ENCODE measurements around the gene EPS15. TPM values are rescaled to one million over a fixed set of nuclear protein-coding genes. Genes with fewer than 3 reads are reported as not detected.
"Not testable (repeated sequence)": the region's sequence is repeated elsewhere in the genome, so short reads cannot be mapped to it uniquely, and the experiment has no call there.

The EPS15 gene
- total and polyA plus RNA-seq, 4 donors, result 79.9 to 179 (median 102) TPM

DNA sequence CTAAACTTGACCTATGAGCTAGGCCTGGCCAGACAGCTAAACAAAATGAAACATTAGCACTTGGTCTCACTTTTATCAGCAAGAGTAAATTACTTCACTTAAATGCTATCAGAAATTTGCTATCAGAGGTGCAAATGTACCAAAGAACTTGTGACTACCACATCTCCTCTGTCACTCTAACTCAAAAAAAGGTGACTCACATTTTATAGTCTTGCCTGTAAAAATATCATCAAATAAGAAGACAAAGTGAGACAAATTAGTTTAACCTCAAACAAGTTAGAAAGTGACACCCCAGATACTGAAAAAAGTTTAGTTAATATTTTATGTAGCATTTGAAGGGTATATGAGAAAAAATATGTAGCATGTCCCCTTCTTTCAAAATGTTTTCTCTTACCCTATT is 76.9 kb downstream of the EPS15 start:
- no peaks in the 10 kb centered on the region for H3K4me1 ChIP-seq (ENCODE audit: control insufficient read depth, insufficient read depth, low read length)
- no peak for DNase-seq (ENCODE audit: low read depth in 4 of 6, low spot score in 6 of 6)
- H3K4me3 ChIP-seq (ENCODE audit: low read depth, low read length), result no peak overlapping the region
- H3K27me3 ChIP-seq (ENCODE audit: control insufficient read depth, insufficient read depth, low read length), result no peaks in the 10 kb centered on the region
- no peaks in the 10 kb centered on the region for H3K9me3 ChIP-seq (ENCODE audit: control insufficient read depth, insufficient read depth, low read length)
- no peaks in the 10 kb centered on the region for H3K36me3 ChIP-seq (ENCODE audit: control insufficient read depth, insufficient read depth, low read length)
- H3K27ac ChIP-seq (ENCODE audit: low read depth, low read length), result no peak overlapping the region

GRCh38 chr1:51439895-51440294 is 79.2 kb downstream of the EPS15 start:
- DNase-seq (ENCODE audit: low read depth in 4 of 6, low spot score in 6 of 6), result no peak
- H3K4me3 ChIP-seq (ENCODE audit: low read depth, low read length), result no peak overlapping the region
- H3K4me1 ChIP-seq (ENCODE audit: control insufficient read depth, insufficient read depth, low read length), result no peaks in the 10 kb centered on the region
- no peaks in the 10 kb centered on the region for H3K27me3 ChIP-seq (ENCODE audit: control insufficient read depth, insufficient read depth, low read length)
- H3K27ac ChIP-seq (ENCODE audit: low read depth, low read length), result no peak overlapping the region
- no peaks in the 10 kb centered on the region for H3K36me3 ChIP-seq (ENCODE audit: control insufficient read depth, insufficient read depth, low read length)
- no CpG with 5 or more reads among the region's 4 CpGs for WGBS (ENCODE audit: insufficient coverage)
- no peaks in the 10 kb centered on the region for H3K9me3 ChIP-seq (ENCODE audit: control insufficient read depth, insufficient read depth, low read length)

- no peaks in the 10 kb centered on the region for H3K36me3 ChIP-seq (ENCODE audit: control insufficient read depth, insufficient read depth, low read length)
- H3K27ac ChIP-seq (ENCODE audit: low read depth, low read length), result no peak overlapping the region
- no peak for DNase-seq (ENCODE audit: low read depth in 4 of 6, low spot score in 6 of 6)
Measured at GRCh38 chr1:51439053-51439452, 80.0 kb downstream of the EPS15 start.

GRCh38 chr1:51437391-51437790 is 81.7 kb downstream of the EPS15 start:
- DNase-seq (ENCODE audit: low read depth in 4 of 6, low spot score in 6 of 6); H3K9me3 ChIP-seq (ENCODE audit: control insufficient read depth, insufficient read depth, low read length); H3K27me3 ChIP-seq (ENCODE audit: control insufficient read depth, insufficient read depth, low read length); H3K36me3 ChIP-seq (ENCODE audit: control insufficient read depth, insufficient read depth, low read length); H3K4me1 ChIP-seq (ENCODE audit: control insufficient read depth, insufficient read depth, low read length); H3K27ac ChIP-seq (ENCODE audit: low read depth, low read length); H3K4me3 ChIP-seq (ENCODE audit: low read depth, low read length): not testable (repeated sequence)
- 98% methylated on average over 5 of the region's 6 CpGs for WGBS (ENCODE audit: insufficient coverage)

More at GRCh38 chr1:51439053-51439452, 80.0 kb downstream of the EPS15 start:
- no peak overlapping the region for H3K4me3 ChIP-seq (ENCODE audit: low read depth, low read length)
- no peaks in the 10 kb centered on the region for H3K4me1 ChIP-seq (ENCODE audit: control insufficient read depth, insufficient read depth, low read length)
- no peaks in the 10 kb centered on the region for H3K27me3 ChIP-seq (ENCODE audit: control insufficient read depth, insufficient read depth, low read length)
- no peaks in the 10 kb centered on the region for H3K9me3 ChIP-seq (ENCODE audit: control insufficient read depth, insufficient read depth, low read length)

GRCh38 chr1:51435878-51436277 is 83.2 kb downstream of the EPS15 start:
- no peaks in the 10 kb centered on the region for H3K36me3 ChIP-seq (ENCODE audit: control insufficient read depth, insufficient read depth, low read length)
- no peaks in the 10 kb centered on the region for H3K27me3 ChIP-seq (ENCODE audit: control insufficient read depth, insufficient read depth, low read length)
- H3K27ac ChIP-seq (ENCODE audit: low read depth, low read length), result no peak overlapping the region
- no peak for DNase-seq (ENCODE audit: low read depth in 4 of 6, low spot score in 6 of 6)
- no peaks in the 10 kb centered on the region for H3K4me1 ChIP-seq (ENCODE audit: control insufficient read depth, insufficient read depth, low read length)
- no peak overlapping the region for H3K4me3 ChIP-seq (ENCODE audit: low read depth, low read length)
- no peaks in the 10 kb centered on the region for H3K9me3 ChIP-seq (ENCODE audit: control insufficient read depth, insufficient read depth, low read length)
- WGBS (ENCODE audit: insufficient coverage), result 90% methylated on average over 2 of the region's 5 CpGs

DNA sequence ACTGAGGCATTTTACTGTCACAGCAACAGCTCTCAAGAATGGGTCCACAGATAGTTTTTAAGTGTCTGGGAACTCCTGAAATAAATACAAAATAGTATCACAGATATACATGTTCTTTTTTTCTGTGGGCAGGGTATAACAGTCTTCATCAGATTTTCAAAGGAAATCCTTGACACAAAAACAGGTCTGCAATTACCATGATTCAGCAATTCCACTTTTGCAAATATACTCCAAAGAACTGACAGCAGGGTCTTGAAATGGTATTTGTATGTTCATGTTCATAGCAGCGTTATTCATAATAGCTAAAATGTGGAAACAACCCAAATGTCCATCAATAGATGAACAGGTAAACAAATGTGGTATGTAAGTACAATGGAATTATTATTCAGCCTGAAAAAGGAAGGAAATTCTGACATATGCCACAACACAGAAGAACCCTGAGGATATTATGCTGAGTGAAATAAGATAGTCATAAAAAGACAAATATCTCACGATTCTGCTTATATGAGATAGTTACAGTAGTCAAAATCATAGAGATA is 85.0 kb downstream of the EPS15 start:
- WGBS (ENCODE audit: insufficient coverage), result no CpG with 5 or more reads among the region's 2 CpGs
- H3K4me1 ChIP-seq (ENCODE audit: control insufficient read depth, insufficient read depth, low read length), result no peaks in the 10 kb centered on the region
- DNase-seq (ENCODE audit: low read depth in 4 of 6, low spot score in 6 of 6), result no peak
- H3K4me3 ChIP-seq (ENCODE audit: low read depth, low read length), result no peak overlapping the region
- H3K36me3 ChIP-seq (ENCODE audit: control insufficient read depth, insufficient read depth, low read length), result no peaks in the 10 kb centered on the region
- no peaks in the 10 kb centered on the region for H3K9me3 ChIP-seq (ENCODE audit: control insufficient read depth, insufficient read depth, low read length)
- no peaks in the 10 kb centered on the region for H3K27me3 ChIP-seq (ENCODE audit: control insufficient read depth, insufficient read depth, low read length)
- H3K27ac ChIP-seq (ENCODE audit: low read depth, low read length), result no peak overlapping the region

DNA sequence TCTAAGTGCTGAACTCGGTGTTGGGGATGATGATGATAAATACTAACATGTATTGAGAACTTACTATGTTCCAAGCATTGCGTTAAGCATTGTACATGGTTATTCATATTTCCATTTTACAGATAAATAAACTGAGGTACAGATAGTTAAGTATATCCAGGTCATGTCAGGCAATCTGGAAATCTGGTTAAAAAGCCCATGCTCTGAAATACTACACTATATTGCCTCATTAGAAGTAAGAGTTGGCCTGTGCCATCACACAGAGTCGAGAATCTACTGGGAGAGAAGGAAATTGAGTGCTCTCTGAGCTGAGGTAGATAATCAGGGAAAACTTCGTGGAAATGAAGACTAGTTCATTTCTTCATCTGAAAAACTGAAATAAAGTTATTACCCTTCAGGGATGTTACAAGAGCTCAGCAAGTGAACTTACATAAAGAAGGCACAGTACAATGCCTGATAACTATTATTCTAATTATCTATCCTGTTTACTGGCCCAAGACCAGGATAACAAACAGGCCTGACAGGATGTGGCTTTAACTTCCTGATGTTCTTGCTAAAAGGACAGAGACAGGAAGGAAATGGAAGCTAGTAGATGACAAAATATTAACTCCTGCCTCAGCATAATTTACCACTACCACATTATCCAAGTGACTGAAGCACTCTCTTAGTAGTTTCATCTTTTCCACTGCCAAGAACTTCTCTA is 85.6 kb downstream of the EPS15 start:
- no peaks in the 10 kb centered on the region for H3K4me1 ChIP-seq (ENCODE audit: control insufficient read depth, insufficient read depth, low read length)
- H3K9me3 ChIP-seq (ENCODE audit: control insufficient read depth, insufficient read depth, low read length), result no peaks in the 10 kb centered on the region
- no peak for DNase-seq (ENCODE audit: low read depth in 4 of 6, low spot score in 6 of 6)
- H3K36me3 ChIP-seq (ENCODE audit: control insufficient read depth, insufficient read depth, low read length), result peaks cover 2% of the 10 kb centered on the region
- H3K4me3 ChIP-seq (ENCODE audit: low read depth, low read length), result no peak overlapping the region
- H3K27ac ChIP-seq (ENCODE audit: low read depth, low read length), result no peak overlapping the region
- H3K27me3 ChIP-seq (ENCODE audit: control insufficient read depth, insufficient read depth, low read length), result no peaks in the 10 kb centered on the region
- no CpG with 5 or more reads among the region's 4 CpGs for WGBS (ENCODE audit: insufficient coverage)

- DNase-seq (ENCODE audit: low read depth in 4 of 6, low spot score in 6 of 6), result no peak
- Histone ChIP-seq H3K27me3 (ENCODE audit: control insufficient read depth, insufficient read depth, low read length) (no peaks in the 10 kb centered on the region), H3K36me3 (ENCODE audit: control insufficient read depth, insufficient read depth, low read length) (peaks cover 2% of the 10 kb centered on the region), H3K4me3 (ENCODE audit: low read depth, low read length) (no peak overlapping the region), H3K4me1 (ENCODE audit: control insufficient read depth, insufficient read depth, low read length) (no peaks in the 10 kb centered on the region), H3K27ac (ENCODE audit: low read depth, low read length) (no peak overlapping the region), H3K9me3 (ENCODE audit: control insufficient read depth, insufficient read depth, low read length) (no peaks in the 10 kb centered on the region)
Measured at GRCh38 chr1:51432146-51432545, 86.9 kb downstream of the EPS15 start.

DNA sequence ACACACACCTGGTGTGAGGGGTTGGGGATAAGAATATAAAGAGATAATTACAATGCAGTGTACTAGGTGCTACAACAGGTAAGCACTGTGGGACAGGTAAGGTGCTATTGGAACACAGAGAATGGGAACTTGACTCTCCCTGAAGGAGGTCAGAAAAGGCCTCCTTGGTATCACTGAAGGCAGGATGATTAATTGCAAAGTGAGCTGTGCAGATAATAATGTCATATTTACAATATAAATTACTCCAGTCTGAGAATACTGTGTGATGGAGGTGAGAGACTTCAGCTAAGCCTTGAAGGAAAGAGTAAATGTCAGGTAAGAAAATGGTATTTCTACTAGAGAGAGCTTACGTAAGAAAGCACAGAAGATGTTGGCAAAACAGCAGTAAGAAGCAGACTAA is 91.6 kb downstream of the EPS15 start:
- H3K4me1 ChIP-seq (ENCODE audit: control insufficient read depth, insufficient read depth, low read length), result no peaks in the 10 kb centered on the region
- H3K27ac ChIP-seq (ENCODE audit: low read depth, low read length), result no peak overlapping the region
- peaks cover 2% of the 10 kb centered on the region for H3K36me3 ChIP-seq (ENCODE audit: control insufficient read depth, insufficient read depth, low read length)
- WGBS (ENCODE audit: insufficient coverage), result no CpG with 5 or more reads among the region's 1 CpG
- no peak overlapping the region for H3K4me3 ChIP-seq (ENCODE audit: low read depth, low read length)
- no peaks in the 10 kb centered on the region for H3K27me3 ChIP-seq (ENCODE audit: control insufficient read depth, insufficient read depth, low read length)
- DNase-seq (ENCODE audit: low read depth in 4 of 6, low spot score in 6 of 6), result no peak
- no peaks in the 10 kb centered on the region for H3K9me3 ChIP-seq (ENCODE audit: control insufficient read depth, insufficient read depth, low read length)

- no peaks in the 10 kb centered on the region for H3K9me3 ChIP-seq (ENCODE audit: control insufficient read depth, insufficient read depth, low read length)
- no peaks in the 10 kb centered on the region for H3K27me3 ChIP-seq (ENCODE audit: control insufficient read depth, insufficient read depth, low read length)
- no peak for DNase-seq (ENCODE audit: low read depth in 4 of 6, low spot score in 6 of 6)
- H3K4me1 ChIP-seq (ENCODE audit: control insufficient read depth, insufficient read depth, low read length), result no peaks in the 10 kb centered on the region
- H3K4me3 ChIP-seq (ENCODE audit: low read depth, low read length), result no peak overlapping the region
- H3K27ac ChIP-seq (ENCODE audit: low read depth, low read length), result no peak overlapping the region
- H3K36me3 ChIP-seq (ENCODE audit: control insufficient read depth, insufficient read depth, low read length), result peaks cover 2% of the 10 kb centered on the region
- WGBS (ENCODE audit: insufficient coverage), result 80% methylated on average over 2 of the region's 3 CpGs
Measured at GRCh38 chr1:51425955-51426354, 93.1 kb downstream of the EPS15 start.
